ENCODE data around the gene WDFY2.

WDFY2 gene

DNA sequence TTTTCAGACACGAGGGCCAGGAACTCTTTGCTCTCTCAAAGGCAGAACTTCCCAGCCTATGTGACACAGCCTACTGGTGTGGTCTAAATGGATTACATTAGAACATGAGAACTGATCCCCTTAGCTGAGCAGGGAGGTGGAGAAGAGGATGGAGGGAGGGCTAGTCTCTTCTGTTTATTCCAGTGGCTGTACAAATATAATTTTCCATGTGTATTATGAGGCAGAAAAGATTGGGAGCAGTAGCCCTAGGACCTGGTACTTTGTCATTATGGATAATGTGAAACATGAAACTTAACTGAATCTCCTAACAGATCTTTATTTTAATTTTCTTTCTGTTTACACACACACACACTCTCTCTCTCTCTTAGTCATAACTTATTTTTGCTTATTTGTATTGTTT lies 82.1 kb downstream of the WDFY2 start:
- no peak for TF ChIP-seq EZH2 (IDR thresholded peaks at IDR 0.05)
- DNase-seq (ENCODE audit: low read depth, low spot score), result no peak
- Histone ChIP-seq H3K4me3 (no peak overlapping the region), H3K36me3 (ENCODE audit: insufficient read depth, low read length) (no peaks in the 10 kb centered on the region; the same call in 1 of the 2 replicates), H3K27ac (peak overlapping the region; percentile 12; the same call in 1 of the 2 replicates), H3K9ac (ENCODE audit: insufficient read length) (no peak overlapping the region), H3K9me3 (ENCODE audit: low read depth, low read length) (no peaks in the 10 kb centered on the region)

DNA sequence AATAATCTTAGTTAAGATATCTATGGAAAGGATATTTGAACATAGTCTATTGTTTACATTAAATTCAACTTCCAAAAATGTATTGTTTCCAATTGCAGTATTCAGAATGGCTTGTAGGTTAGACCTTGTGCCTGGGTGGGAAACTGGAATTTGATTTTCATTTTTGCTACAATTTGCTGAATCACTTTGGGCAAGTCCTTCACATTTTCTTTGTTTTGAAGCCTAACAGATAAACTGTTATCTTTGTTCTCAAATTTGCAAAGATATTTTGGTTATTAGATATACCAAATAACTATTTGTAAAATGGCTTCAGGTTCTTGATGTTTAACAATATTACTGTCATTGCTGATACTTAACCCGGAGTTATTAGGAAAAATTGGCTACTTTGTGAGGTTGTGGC lies 82.6 kb downstream of the WDFY2 start:
- Histone ChIP-seq H3K36me3 (ENCODE audit: insufficient read depth, low read length) (no peaks in the 10 kb centered on the region; the same call in 1 of the 2 replicates), H3K9ac (ENCODE audit: insufficient read length) (no peak overlapping the region), H3K27ac (peak overlapping the region; percentile 12; the same call in 1 of the 2 replicates), H3K4me3 (no peak overlapping the region), H3K9me3 (ENCODE audit: low read depth, low read length) (no peaks in the 10 kb centered on the region)
- no peak for TF ChIP-seq POLR2AphosphoS5 (IDR thresholded peaks at IDR 0.05; ENCODE audit: borderline replicate concordance, low read depth, low read length)
- TF ChIP-seq EZH2 (IDR thresholded peaks at IDR 0.05), result no peak
- no peak for DNase-seq (ENCODE audit: low read depth, low spot score)

DNA sequence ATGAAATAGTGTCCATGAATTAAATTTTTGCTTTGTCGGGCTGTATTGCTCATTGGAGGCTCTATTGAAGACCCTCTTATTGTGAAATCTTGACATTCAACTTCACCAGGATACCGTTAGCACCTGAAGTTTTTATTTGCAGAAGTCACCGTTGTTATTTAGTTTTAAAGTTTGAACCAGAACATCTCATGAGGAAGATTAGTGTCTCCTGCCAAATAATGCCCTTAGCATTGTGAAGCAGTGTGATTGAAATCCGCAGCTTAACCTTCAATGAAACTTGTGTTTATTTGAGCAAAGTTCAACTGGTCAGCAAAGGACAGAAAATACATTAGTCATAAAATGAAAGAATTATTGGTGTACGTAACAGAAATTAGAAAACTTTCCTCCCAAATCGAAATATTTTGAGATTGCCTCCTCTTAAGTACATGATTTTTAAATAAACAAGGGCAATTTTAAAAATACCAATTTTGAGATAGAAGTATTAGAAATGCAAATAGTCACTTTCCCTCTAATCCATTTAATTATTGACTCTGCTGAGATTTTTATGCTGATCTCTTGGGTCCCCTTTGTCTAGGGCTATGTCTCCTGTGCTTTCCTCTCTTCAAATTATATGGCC lies 84.4 kb downstream of the WDFY2 start:
- DNase-seq (ENCODE audit: low read depth, low spot score), result no peak
- Histone ChIP-seq H3K4me3 (no peak overlapping the region), H3K36me3 (ENCODE audit: insufficient read depth, low read length) (no peaks in the 10 kb centered on the region), H3K27ac (no peak overlapping the region), H3K9ac (ENCODE audit: insufficient read length) (no peak overlapping the region), H3K9me3 (ENCODE audit: low read depth, low read length) (no peaks in the 10 kb centered on the region)
- TF ChIP-seq POLR2AphosphoS5 (IDR thresholded peaks at IDR 0.05; ENCODE audit: borderline replicate concordance, low read depth, low read length) (no peak), FOXP2 (optimal IDR thresholded peaks at IDR 0.05; ENCODE audit: control extremely low read depth, extremely low read length, insufficient read depth) (no peak), EZH2 (IDR thresholded peaks at IDR 0.05) (no peak)

GRCh38 chr13:51673165-51673564 lies 88.9 kb downstream of the WDFY2 start:
- Histone ChIP-seq H3K4me3 (no peak overlapping the region), H3K9me3 (ENCODE audit: low read depth, low read length) (no peaks in the 10 kb centered on the region), H3K27ac (no peak overlapping the region), H3K36me3 (ENCODE audit: insufficient read depth, low read length) (no peaks in the 10 kb centered on the region), H3K9ac (ENCODE audit: insufficient read length) (no peak overlapping the region)
- no peak for TF ChIP-seq FOXP2 (optimal IDR thresholded peaks at IDR 0.05; ENCODE audit: control extremely low read depth, extremely low read length, insufficient read depth)
- TF ChIP-seq EZH2 (IDR thresholded peaks at IDR 0.05), result no peak
- TF ChIP-seq POLR2AphosphoS5 (IDR thresholded peaks at IDR 0.05; ENCODE audit: borderline replicate concordance, low read depth, low read length), result no peak
- no peak for DNase-seq (ENCODE audit: low read depth, low spot score)

DNA sequence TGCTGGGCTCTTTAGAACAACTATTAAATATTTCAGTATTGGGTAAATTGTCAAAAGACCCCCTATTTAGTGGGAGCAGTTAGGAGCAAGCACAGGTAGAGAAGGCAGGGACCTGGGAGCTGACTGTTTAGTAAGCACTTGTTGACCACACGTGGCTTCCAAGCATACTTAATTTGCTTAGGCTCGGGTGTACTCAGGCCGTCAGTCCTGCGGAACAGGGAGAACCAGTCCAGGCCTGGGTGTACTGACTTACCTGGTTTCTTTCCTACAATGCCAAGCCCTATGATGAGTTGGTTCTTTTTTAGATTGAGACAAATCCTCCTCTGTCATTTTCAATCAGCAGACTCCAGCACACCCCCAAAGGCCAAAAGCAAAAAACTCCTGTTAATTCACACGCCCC lies 90.0 kb downstream of the WDFY2 start:
- Histone ChIP-seq H3K9me3 (ENCODE audit: low read depth, low read length) (no peaks in the 10 kb centered on the region), H3K36me3 (ENCODE audit: insufficient read depth, low read length) (0 out of 2 replicates have a peak, but pooled peaks cover 3% of the 10 kb centered on the region), H3K4me3 (no peak overlapping the region), H3K27ac (no peak overlapping the region), H3K9ac (ENCODE audit: insufficient read length) (no peak overlapping the region)
- no peak for TF ChIP-seq EZH2 (IDR thresholded peaks at IDR 0.05)
- no peak for TF ChIP-seq POLR2AphosphoS5 (IDR thresholded peaks at IDR 0.05; ENCODE audit: borderline replicate concordance, low read depth, low read length)
- no peak for TF ChIP-seq FOXP2 (optimal IDR thresholded peaks at IDR 0.05; ENCODE audit: control extremely low read depth, extremely low read length, insufficient read depth)
- no peak for DNase-seq (ENCODE audit: low read depth, low spot score)

GRCh38 chr13:51675385-51675784 lies 91.1 kb downstream of the WDFY2 start:
- TF ChIP-seq EZH2 (IDR thresholded peaks at IDR 0.05), result no peak
- no peak for TF ChIP-seq POLR2AphosphoS5 (IDR thresholded peaks at IDR 0.05; ENCODE audit: borderline replicate concordance, low read depth, low read length)
- TF ChIP-seq FOXP2 (optimal IDR thresholded peaks at IDR 0.05; ENCODE audit: control extremely low read depth, extremely low read length, insufficient read depth), result no peak
- H3K9ac ChIP-seq (ENCODE audit: insufficient read length), result no peak overlapping the region
- no peak for DNase-seq (ENCODE audit: low read depth, low spot score)
- H3K4me3 ChIP-seq, result no peak overlapping the region
- H3K9me3 ChIP-seq (ENCODE audit: low read depth, low read length), result no peaks in the 10 kb centered on the region
- 0 out of 2 replicates have a peak, but pooled peaks cover 3% of the 10 kb centered on the region for H3K36me3 ChIP-seq (ENCODE audit: insufficient read depth, low read length)
- no peak overlapping the region for H3K27ac ChIP-seq

DNA sequence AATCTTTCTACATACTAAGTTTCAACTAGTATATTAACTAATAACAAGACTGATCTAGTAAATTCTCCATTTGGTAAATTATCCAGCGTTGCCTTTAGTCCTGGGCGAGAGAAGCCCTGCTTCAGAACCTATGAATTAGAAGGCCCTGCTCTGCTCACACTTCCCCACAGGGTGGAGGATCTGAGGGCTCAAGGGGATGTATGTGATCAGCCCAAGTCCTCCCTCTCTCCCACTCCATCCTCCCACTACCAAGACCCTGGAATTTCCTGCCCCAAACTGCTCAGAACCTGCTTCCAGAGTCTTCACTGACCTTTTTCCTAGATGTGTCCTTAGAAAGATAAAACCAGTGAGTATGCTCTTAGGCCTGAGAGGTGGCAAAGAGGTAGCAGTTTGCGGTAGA lies 91.6 kb downstream of the WDFY2 start:
- no peak for DNase-seq (ENCODE audit: low read depth, low spot score)
- TF ChIP-seq EZH2 (IDR thresholded peaks at IDR 0.05), result no peak
- no peak for TF ChIP-seq POLR2AphosphoS5 (IDR thresholded peaks at IDR 0.05; ENCODE audit: borderline replicate concordance, low read depth, low read length)
- TF ChIP-seq FOXP2 (optimal IDR thresholded peaks at IDR 0.05; ENCODE audit: control extremely low read depth, extremely low read length, insufficient read depth), result no peak
- Histone ChIP-seq H3K9me3 (ENCODE audit: low read depth, low read length) (no peaks in the 10 kb centered on the region), H3K4me3 (no peak overlapping the region), H3K9ac (ENCODE audit: insufficient read length) (no peak overlapping the region), H3K27ac (no peak overlapping the region), H3K36me3 (ENCODE audit: insufficient read depth, low read length) (0 out of 2 replicates have a peak, but pooled peaks cover 3% of the 10 kb centered on the region)

DNA sequence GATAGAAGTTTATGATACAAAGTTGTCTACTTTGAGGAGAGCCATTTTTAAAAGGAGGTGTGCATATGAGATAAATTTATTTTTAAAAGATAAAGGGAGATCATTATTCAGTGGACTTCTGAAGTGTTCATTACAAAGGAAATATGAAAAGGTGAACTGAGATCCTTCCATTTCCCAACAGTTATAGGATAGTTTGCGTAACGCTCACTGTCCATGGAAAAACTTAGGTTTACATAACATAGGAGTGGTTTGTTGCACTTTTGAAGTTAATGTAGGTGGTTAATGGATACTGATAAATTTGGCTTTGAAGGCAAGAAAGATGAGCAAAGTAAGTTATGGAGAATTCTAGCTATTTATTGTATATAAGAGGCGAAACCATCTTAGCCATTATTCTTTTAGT lies 92.5 kb downstream of the WDFY2 start:
- no peak overlapping the region for H3K9ac ChIP-seq (ENCODE audit: insufficient read length)
- no peak overlapping the region for H3K27ac ChIP-seq
- TF ChIP-seq FOXP2 (optimal IDR thresholded peaks at IDR 0.05; ENCODE audit: control extremely low read depth, extremely low read length, insufficient read depth) (no peak), POLR2AphosphoS5 (IDR thresholded peaks at IDR 0.05; ENCODE audit: borderline replicate concordance, low read depth, low read length) (no peak), EZH2 (IDR thresholded peaks at IDR 0.05) (no peak)
- H3K4me3 ChIP-seq, result no peak overlapping the region
- DNase-seq (ENCODE audit: low read depth, low spot score), result no peak
- H3K36me3 ChIP-seq (ENCODE audit: insufficient read depth, low read length), result 0 out of 2 replicates have a peak, but pooled peaks cover 3% of the 10 kb centered on the region
- H3K9me3 ChIP-seq (ENCODE audit: low read depth, low read length), result no peaks in the 10 kb centered on the region

DNA sequence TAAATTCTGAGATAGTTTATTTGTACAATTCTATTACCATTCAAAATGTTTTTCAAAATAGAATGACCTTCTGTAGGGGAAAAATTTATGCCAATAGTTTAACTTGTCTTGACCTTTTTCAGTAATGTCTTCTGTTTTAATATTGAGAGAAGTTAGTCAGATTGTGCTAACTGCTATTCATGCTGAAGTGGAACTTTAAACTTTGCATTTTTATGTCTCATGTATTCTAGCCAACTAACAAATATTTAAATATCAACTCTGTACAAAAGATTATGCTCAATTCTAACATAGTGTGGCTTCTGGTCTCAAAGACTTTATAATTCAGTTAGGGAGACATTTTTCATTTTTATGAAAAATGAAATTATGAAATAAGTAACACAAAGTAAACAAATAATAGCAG lies 94.2 kb downstream of the WDFY2 start:
- Histone ChIP-seq H3K27ac (no peak overlapping the region), H3K36me3 (ENCODE audit: insufficient read depth, low read length) (0 out of 2 replicates have a peak, but pooled peaks cover 9% of the 10 kb centered on the region), H3K9ac (ENCODE audit: insufficient read length) (no peak overlapping the region), H3K9me3 (ENCODE audit: low read depth, low read length) (no peaks in the 10 kb centered on the region), H3K4me3 (no peak overlapping the region)
- no peak for DNase-seq (ENCODE audit: low read depth, low spot score)
- no peak for TF ChIP-seq POLR2AphosphoS5 (IDR thresholded peaks at IDR 0.05; ENCODE audit: borderline replicate concordance, low read depth, low read length)
- TF ChIP-seq EZH2 (IDR thresholded peaks at IDR 0.05), result no peak
